GM12865 (cell line): ENCODE results near the gene ARMC2.
"Not testable (repeated sequence)": the region's sequence is repeated elsewhere in the genome, so short reads cannot be mapped to it uniquely, and the experiment has no call there.

Experiments used
- DNase-seq: peaks from one replicate; pipeline ENCODE4 v3.0.0; 2010; ENCODE audit warnings: low read depth
- H3K4me3 ChIP-seq: 2 replicates; pipeline ENCODE4 v1.5.1; 2011; ENCODE audit warnings: mild to moderate bottlenecking, low read depth, low read length, control low read depth
- CTCF ChIP-seq: IDR thresholded peaks from 2 replicates; pipeline ENCODE4 v1.5.1; 2011; ENCODE audit warnings: low read length, control low read depth, low read depth, inconsistent platforms; ENCODE audit not compliant: insufficient read depth; ENCODE audit errors: missing control alignments

Gene ARMC2

GRCh38 chr6:108810057-108810643 is 38.1 kb upstream of the ARMC2 start:
- H3K4me3 ChIP-seq = no peak overlapping the region
- DNase-seq = no peak
- no peak for TF ChIP-seq CTCF

- no peak overlapping the region for H3K4me3 ChIP-seq
- no peak for DNase-seq
- TF ChIP-seq CTCF = no peak
Measured at GRCh38 chr6:108811490-108811889, 36.7 kb upstream of the ARMC2 start.

- not testable (repeated sequence) for DNase-seq
Measured at GRCh38 chr6:108813218-108813617, 35.0 kb upstream of the ARMC2 start.

GRCh38 chr6:108817276-108817675 is 30.9 kb upstream of the ARMC2 start:
- H3K4me3 ChIP-seq, DNase-seq: not testable (repeated sequence)

More at GRCh38 chr6:108813218-108813617, 35.0 kb upstream of the ARMC2 start:
- not testable (repeated sequence) for H3K4me3 ChIP-seq

- no peak for TF ChIP-seq CTCF
- no peak for DNase-seq
- H3K4me3 ChIP-seq = no peak overlapping the region
Measured at GRCh38 chr6:108820006-108820405, 28.2 kb upstream of the ARMC2 start.

GRCh38 chr6:108822401-108822800 is 25.8 kb upstream of the ARMC2 start:
- no peak for DNase-seq
- TF ChIP-seq CTCF = no peak
- H3K4me3 ChIP-seq = no peak overlapping the region

GRCh38 chr6:108825326-108825725 is 22.9 kb upstream of the ARMC2 start:
- no peak for TF ChIP-seq CTCF
- H3K4me3 ChIP-seq = no peak overlapping the region
- no peak for DNase-seq

- H3K4me3 ChIP-seq = no peak overlapping the region
- DNase-seq = no peak
- TF ChIP-seq CTCF = no peak
Measured at GRCh38 chr6:108831104-108831503, 17.1 kb upstream of the ARMC2 start.
